Adrenal gland (tissue), 5 donors: ENCODE results near the gene GALNT18.

ENCODE experiments used
- CTCF ChIP-seq, 6 experiments: fragments of 450-650 bp in 4 of 6; fragments of 200-600 bp in 2 of 6; sonication (generic) in 1 of 6; IDR thresholded peaks; 1 replicate in 5 of 6; 2 replicates in 1 of 6; pipeline versions ENCODE4 v1.5.1 to v1.8.0; 2016 to 2021; ENCODE audit warnings: antibody characterized with exemption in 6 of 6, mild to moderate bottlenecking in 2 of 6, moderate library complexity in 1 of 6
- POLR2A ChIP-seq, 2 donors: fragments of 450-650 bp; IDR thresholded peaks; one replicate each; pipeline ENCODE4 v1.6.1; 2017; ENCODE audit warnings: antibody characterized with exemption in 2 of 2, mild to moderate bottlenecking in 2 of 2, moderate library complexity in 1 of 2
- donor health status: DM: no; HTN: no; CAD: no.

GRCh38 chr11:11494348-11494747 is 127.5 kb downstream of the GALNT18 start:
- TF ChIP-seq CTCF (IDR thresholded peaks at IDR 0.05) (no peak), POLR2A (IDR thresholded peaks at IDR 0.05) (no peak)
